ENCODE measurements around the gene EMILIN3. TPM values are rescaled to one million over a fixed set of nuclear protein-coding genes. Genes with fewer than 3 reads are reported as not detected.

The EMILIN3 gene
- total RNA-seq, 4 donors from 2014 or later = 1.8 to 84.6 (median 32.9) TPM

DNA sequence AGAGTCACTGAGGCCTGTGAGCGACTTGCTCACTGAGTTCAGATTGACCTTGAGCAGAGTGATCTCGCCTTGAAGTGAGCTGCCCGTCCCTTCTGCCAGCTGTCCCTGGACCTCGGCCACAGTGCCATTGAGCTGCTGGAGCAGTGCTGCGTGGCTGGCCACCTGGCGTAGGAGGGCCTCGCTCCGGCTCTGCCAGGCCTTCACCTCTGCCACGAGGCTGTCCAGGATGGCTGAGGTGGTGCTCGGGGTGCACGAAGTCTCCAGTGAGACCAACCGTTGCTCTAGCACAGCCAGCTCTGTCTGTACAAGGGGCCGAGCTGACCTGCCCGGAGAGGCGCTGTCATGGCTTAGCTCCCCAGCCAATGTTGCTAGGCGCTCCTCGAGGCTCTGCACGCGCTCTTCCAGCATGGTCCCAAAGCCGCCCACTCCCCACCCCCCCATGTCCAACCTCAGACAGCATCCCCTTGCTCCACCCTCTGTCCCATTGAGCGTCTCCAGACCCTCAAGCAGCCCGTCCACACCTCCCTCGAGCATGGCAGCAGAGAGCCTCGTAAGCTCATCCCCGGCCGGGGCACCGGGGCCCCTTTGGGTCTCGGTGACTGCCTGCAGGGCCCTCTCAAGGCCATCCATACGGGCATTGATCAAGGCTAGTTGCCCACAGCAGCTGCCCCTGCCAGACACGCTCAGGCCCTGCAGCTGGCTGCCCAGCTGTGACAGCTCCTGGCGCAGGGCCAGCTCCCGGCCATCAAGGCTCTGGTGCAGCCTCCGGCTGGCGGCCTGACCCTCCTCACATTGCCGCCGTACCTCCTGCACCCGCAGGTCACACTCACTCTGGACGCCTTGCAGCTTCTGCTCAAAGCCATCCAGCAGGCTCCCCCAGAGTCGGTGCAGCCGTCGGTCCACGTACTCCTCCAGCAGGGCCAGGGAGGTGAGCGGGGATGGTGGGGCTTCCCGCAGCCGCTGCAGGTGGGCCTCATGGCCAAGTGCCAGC lies 4.6 kb downstream of the EMILIN3 start:
- Histone ChIP-seq H3K27ac (no peak overlapping the region), H3K36me3 (peaks cover 0 to 47% (median 0%) of the 10 kb centered on the region in 3 donors), H3K27me3 (peaks cover 0 to 21% of the 10 kb centered on the region in 2 donors), H3K9me3 (no peaks in the 10 kb centered on the region), H3K4me3 (no peak overlapping the region), H3K4me1 (peaks cover 0 to 18% (median 0%) of the 10 kb centered on the region in 4 donors)
- TF ChIP-seq, protein P1, sequence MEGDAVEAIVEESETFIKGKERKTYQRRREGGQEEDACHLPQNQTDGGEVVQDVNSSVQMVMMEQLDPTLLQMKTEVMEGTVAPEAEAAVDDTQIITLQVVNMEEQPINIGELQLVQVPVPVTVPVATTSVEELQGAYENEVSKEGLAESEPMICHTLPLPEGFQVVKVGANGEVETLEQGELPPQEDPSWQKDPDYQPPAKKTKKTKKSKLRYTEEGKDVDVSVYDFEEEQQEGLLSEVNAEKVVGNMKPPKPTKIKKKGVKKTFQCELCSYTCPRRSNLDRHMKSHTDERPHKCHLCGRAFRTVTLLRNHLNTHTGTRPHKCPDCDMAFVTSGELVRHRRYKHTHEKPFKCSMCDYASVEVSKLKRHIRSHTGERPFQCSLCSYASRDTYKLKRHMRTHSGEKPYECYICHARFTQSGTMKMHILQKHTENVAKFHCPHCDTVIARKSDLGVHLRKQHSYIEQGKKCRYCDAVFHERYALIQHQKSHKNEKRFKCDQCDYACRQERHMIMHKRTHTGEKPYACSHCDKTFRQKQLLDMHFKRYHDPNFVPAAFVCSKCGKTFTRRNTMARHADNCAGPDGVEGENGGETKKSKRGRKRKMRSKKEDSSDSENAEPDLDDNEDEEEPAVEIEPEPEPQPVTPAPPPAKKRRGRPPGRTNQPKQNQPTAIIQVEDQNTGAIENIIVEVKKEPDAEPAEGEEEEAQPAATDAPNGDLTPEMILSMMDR (IDR thresholded peaks at IDR 0.05) = no peak
- TF ChIP-seq EP300 (IDR thresholded peaks at IDR 0.05) (no peak), POLR2A (IDR thresholded peaks at IDR 0.05) (no peak)
- no peak for DNase-seq (ENCODE audit: low spot score in 2 of 2)
- WGBS, 2 donors = 80 to 81% methylated on average over 21 to 43 of the region's 45 CpGs

DNA sequence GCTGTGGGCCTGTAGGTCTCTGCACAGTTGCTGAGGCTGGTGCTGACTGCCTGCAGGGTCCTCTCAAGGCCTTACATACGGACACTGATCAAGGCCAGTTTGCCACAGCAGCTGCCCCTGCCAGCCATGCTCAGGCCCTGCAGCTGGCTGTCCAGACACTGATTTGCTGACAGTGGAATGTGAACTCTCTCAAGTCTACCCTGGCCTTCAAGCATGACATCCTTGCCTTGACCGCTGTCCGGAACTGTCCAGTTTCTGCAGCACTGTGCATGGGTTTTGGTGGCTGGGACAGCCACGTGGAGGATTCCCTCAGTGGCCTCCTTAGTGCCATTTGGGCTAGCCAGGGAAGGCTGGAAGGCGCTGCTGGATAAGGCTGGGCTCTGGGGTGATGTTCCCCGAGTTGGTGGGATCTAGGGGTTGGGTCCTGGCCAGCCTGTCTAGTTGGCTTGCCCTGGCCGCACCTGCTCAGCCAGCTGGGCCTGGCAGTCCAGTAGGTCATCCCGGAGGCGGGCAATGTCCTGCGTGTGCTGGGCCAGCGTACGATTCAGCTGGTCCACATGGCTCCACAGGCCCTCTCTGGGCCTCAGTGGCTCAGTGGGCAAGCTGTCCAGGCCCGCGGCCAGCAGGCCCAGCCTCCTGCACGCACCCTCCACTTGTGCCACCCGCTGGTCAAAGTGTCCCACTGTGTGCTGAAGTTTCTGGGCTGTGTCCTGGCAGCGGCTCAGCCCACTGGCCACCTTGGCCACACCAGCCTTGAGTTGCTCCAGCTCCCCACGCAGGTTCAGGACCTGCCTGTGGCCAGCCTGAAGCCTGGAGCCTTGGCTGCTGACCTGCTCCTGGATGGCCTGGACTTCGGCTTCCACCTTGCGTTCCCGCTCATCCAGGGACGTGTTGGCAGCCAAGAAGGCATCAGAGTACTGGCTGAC lies 5.5 kb downstream of the EMILIN3 start:
- WGBS, 2 donors = 85 to 86% methylated on average over 9 of the region's 22 CpGs

DNA sequence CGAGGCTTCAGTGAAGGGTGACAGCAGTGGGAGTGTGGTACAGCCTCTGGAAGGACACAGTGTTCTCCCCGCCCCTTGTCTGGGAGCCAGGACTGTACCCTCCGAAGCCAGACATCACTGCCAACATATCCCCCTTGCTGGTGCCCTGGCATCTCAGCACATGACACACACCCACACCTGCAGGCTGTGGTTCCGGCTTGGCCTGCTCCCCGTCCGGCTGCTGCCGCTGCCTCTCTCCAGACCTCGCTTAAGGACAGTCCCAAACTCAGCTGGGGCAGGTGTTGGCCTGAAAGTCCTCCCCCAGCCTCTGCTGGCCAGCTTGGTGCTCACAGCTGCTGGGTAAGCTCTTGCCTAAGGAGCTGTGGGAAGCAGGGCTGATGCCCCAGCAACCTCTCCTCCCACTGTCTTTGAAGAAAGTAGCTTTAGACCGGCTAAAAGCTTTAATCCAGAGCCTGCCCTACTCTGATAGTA lies 7.0 kb downstream of the EMILIN3 start:
- no peak for DNase-seq (ENCODE audit: low spot score in 2 of 2)
- H3K27me3 ChIP-seq = peaks cover 0 to 2% of the 10 kb centered on the region in 2 donors
- H3K27ac ChIP-seq = no peak overlapping the region
- TF ChIP-seq EP300 (IDR thresholded peaks at IDR 0.05) (no peak), POLR2A (IDR thresholded peaks at IDR 0.05) (no peak)
- TF ChIP-seq, protein P1 (IDR thresholded peaks at IDR 0.05) = no peak
- H3K36me3 ChIP-seq = peaks cover 0 to 71% (median 0%) of the 10 kb centered on the region in 3 donors
- WGBS, 2 donors = 82 to 85% methylated on average over 9 of the region's 9 CpGs
- no peaks in the 10 kb centered on the region for H3K9me3 ChIP-seq
- peaks cover 0 to 6% (median 0%) of the 10 kb centered on the region in 4 donors for H3K4me1 ChIP-seq
- no peak overlapping the region for H3K4me3 ChIP-seq

More for the DNA sequence above, 5.5 kb downstream of the EMILIN3 start:
- Histone ChIP-seq H3K4me3 (no peak overlapping the region), H3K9me3 (no peaks in the 10 kb centered on the region), H3K4me1 (peaks cover 0 to 11% (median 0%) of the 10 kb centered on the region in 4 donors), H3K27me3 (peaks cover 0 to 17% of the 10 kb centered on the region in 2 donors), H3K27ac (no peak overlapping the region), H3K36me3 (peaks cover 0 to 57% (median 0%) of the 10 kb centered on the region in 3 donors)
- TF ChIP-seq POLR2A (IDR thresholded peaks at IDR 0.05) = no peak
- DNase-seq (ENCODE audit: low spot score in 2 of 2) = no peak

DNA sequence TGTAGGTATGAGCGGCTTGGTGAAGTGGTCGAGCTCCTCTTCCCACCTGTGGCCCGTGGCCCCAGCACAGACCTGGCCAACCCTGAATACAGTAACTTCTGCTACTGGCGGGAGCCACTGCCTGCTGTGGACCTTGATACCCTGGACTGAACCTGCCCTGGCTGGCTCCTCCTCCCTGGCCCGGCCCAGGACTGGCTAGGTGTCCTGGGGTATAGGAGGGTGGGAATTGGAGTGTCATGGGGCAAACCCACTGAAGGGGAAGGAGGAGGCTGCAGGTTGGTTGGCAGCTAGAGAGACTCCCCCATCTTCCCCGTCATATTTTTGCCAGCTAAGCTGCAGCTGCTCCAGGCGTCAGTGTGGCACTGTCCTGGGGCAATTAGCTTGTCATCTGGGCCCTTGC lies 7.9 kb downstream of the EMILIN3 start:
- DNase-seq (ENCODE audit: low spot score in 2 of 2) = no peak
- no peak for TF ChIP-seq POLR2A (IDR thresholded peaks at IDR 0.05)
- no peak for TF ChIP-seq EP300 (IDR thresholded peaks at IDR 0.05)
- TF ChIP-seq, protein P1 (IDR thresholded peaks at IDR 0.05) = no peak
- 91 to 93% methylated on average over 6 to 7 of the region's 7 CpGs for WGBS, 2 donors

DNA sequence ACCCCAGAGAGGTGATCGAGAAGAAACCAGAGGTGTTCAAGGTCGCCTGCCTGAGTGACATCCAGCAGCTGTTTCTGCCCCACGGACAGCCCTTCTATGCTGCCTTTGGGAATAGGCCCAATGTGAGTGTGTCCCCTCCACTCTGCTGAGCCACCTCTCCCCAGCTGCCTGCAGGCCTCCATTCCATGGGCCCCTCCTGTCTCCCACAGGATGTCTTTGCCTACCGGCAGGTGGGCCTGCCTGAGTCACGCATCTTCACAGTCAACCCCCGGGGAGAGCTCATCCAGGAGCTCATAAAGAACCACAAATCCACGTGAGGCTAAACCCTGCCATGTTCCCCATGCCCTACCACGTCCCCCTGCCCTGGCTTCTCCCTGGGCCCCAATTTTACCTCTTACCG lies 8.4 kb downstream of the EMILIN3 start:
- no peak for DNase-seq (ENCODE audit: low spot score in 2 of 2)
- Histone ChIP-seq H3K27ac (no peak overlapping the region), H3K9me3 (no peaks in the 10 kb centered on the region), H3K4me3 (no peak overlapping the region), H3K4me1 (peaks cover 0 to 6% (median 0%) of the 10 kb centered on the region in 4 donors), H3K27me3 (no peaks in the 10 kb centered on the region), H3K36me3 (peaks cover 0 to 80% (median 0%) of the 10 kb centered on the region in 3 donors)
- TF ChIP-seq EP300 (IDR thresholded peaks at IDR 0.05) (no peak), POLR2A (IDR thresholded peaks at IDR 0.05) (no peak)
- TF ChIP-seq, protein P1 (IDR thresholded peaks at IDR 0.05) = no peak
- 89 to 92% methylated on average over 9 of the region's 9 CpGs for WGBS, 2 donors

More for the DNA sequence above, 7.9 kb downstream of the EMILIN3 start:
- Histone ChIP-seq H3K9me3 (no peaks in the 10 kb centered on the region), H3K27ac (no peak overlapping the region), H3K36me3 (peaks cover 0 to 75% (median 0%) of the 10 kb centered on the region in 3 donors), H3K4me3 (no peak overlapping the region), H3K4me1 (peaks cover 0 to 6% (median 0%) of the 10 kb centered on the region in 4 donors), H3K27me3 (no peaks in the 10 kb centered on the region)
